Fibroblast of pulmonary artery (primary cell): ENCODE measurements around the gene TAF7.
"Not testable (repeated sequence)": the region's sequence is repeated elsewhere in the genome, so short reads cannot be mapped to it uniquely, and the experiment has no call there.

Source experiments
- DNase-seq: peaks from one replicate; pipeline ENCODE4 v3.0.0-alpha.2; 2010; ENCODE audit warnings: low read depth
- H3K4me3 ChIP-seq: replicated peaks from 2 replicates; pipeline ENCODE4 v1.5.1; 2011; ENCODE audit warnings: low read depth, mild to moderate bottlenecking, control low read depth, low read length, moderate library complexity
- TF ChIP-seq, protein P1 (sequence below): IDR thresholded peaks from 2 replicates; pipeline ENCODE4 v1.5.1; 2011; ENCODE audit warnings: mild to moderate bottlenecking, control low read depth, low read length, inconsistent platforms; ENCODE audit errors: missing control alignments

Gene TAF7

GRCh38 chr5:141356950-141357349, 36.4 kb upstream of the TAF7 start:
- TF ChIP-seq, protein P1, sequence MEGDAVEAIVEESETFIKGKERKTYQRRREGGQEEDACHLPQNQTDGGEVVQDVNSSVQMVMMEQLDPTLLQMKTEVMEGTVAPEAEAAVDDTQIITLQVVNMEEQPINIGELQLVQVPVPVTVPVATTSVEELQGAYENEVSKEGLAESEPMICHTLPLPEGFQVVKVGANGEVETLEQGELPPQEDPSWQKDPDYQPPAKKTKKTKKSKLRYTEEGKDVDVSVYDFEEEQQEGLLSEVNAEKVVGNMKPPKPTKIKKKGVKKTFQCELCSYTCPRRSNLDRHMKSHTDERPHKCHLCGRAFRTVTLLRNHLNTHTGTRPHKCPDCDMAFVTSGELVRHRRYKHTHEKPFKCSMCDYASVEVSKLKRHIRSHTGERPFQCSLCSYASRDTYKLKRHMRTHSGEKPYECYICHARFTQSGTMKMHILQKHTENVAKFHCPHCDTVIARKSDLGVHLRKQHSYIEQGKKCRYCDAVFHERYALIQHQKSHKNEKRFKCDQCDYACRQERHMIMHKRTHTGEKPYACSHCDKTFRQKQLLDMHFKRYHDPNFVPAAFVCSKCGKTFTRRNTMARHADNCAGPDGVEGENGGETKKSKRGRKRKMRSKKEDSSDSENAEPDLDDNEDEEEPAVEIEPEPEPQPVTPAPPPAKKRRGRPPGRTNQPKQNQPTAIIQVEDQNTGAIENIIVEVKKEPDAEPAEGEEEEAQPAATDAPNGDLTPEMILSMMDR: no peak
- no peak overlapping the region for H3K4me3 ChIP-seq
- DNase-seq: no peak

GRCh38 chr5:141356133-141356532, 35.5 kb upstream of the TAF7 start:
- TF ChIP-seq, protein P1: no peak
- no peak for DNase-seq
- no peak overlapping the region for H3K4me3 ChIP-seq

- peak overlapping the region; percentile 47 for H3K4me3 ChIP-seq
- DNase-seq: no peak
- TF ChIP-seq, protein P1: no peak
Measured at GRCh38 chr5:141355641-141356040, 35.1 kb upstream of the TAF7 start.

DNA sequence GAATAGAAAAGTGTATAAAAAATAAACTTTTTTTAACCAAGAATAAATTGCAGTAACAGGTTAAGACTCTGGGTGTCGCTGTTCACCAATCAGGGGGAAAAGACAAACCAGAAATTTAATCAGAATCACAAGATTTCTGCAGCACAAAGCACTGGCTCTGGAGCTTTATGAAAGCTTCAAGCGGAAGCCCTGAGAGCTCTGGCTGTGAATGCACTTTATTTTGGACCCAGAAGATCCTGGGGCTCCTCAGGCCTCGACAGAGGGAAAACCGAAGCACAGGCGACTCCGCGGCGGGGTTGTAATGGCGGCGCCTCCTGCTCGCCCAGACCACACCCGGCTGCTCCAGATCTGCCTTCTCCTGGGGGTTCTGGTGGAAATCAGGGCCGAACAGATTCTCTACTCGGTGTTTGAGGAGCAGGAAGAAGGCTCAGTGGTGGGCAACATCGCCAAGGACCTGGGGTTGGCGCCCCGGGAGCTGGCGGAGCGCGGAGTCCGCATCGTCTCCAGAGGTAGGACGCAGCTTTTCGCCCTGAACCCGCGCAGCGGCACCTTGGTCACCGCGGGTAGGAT, 34.4 kb upstream of the TAF7 start, which contains the start of gene PCDHGA4:
Gene PCDHGA4 (plus strand): TSS at position 122 of the 570 bp plus-strand sequence. CDS start 87 bp downstream, at position 209.
- H3K4me3 ChIP-seq: peak within 1 kb of the TSS; percentile 47
- peak; percentile 49 for DNase-seq

GRCh38 chr5:141351591-141351990, 31.0 kb upstream of the TAF7 start:
- no peak overlapping the region for H3K4me3 ChIP-seq
- TF ChIP-seq, protein P1: no peak
- DNase-seq: no peak

More for the DNA sequence above, 34.4 kb upstream of the TAF7 start, which contains the start of gene PCDHGA4:
- TF ChIP-seq, protein P1: peak; percentile 50

DNA sequence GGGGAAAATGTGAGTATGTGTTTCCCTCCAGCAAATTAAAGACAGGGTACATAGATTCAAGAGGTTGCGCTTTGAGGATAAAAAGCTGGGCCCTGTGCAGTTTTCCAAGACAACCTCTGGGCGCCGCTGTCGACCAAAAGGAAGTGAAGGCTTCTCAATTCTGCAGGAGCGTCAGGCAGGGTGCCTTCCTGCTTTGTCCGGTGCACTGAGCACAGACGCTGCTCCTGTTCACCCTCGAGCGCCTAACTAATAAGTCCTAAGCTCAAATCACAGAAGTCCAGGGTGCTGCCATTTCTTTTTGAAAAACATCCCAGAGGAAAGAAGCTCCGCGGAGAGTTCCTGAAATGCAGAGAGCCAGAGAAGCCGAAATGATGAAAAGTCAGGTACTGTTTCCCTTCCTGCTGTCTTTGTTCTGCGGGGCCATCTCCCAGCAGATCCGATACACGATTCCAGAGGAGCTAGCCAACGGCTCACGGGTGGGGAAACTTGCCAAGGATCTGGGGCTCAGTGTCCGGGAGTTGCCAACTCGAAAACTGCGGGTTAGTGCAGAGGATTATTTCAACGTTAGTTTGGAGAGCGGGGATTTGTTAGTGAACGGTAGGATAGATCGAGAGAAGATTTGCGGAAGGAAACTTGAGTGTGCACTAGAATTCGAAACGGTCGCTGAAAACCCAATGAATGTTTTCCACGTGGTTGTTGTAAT, 29.5 kb upstream of the TAF7 start, which contains the start of gene PCDHGB1:
Gene PCDHGB1 (plus strand): TSS at position 183 of the 703 bp plus-strand sequence. CDS start 162 bp downstream, at position 345.
- TF ChIP-seq, protein P1: peak; percentile 55
- H3K4me3 ChIP-seq: peak within 1 kb of the TSS; percentile 40
- DNase-seq: peak; percentile 66

GRCh38 chr5:141346017-141346416, 25.4 kb upstream of the TAF7 start:
- H3K4me3 ChIP-seq, DNase-seq: not testable (repeated sequence)
